ENCODE results near the gene HK2.
"Not testable (repeated sequence)": the region's sequence is repeated elsewhere in the genome, so short reads cannot be mapped to it uniquely, and the experiment has no call there.

HK2 gene
- total RNA-seq = 4.7 to 6.4 reads per million in 2 donors

- peak; percentile 59 for DNase-seq
These were observed at the start of gene HK2 for GRCh38 chr2:74833418-74834233. Gene HK2, plus strand, starts transcription at chr2:74834127. Its CDS starts 454 bp downstream, at chr2:74834581.

- no peak for DNase-seq
These were observed 44.7 kb upstream of the HK2 start for GRCh38 chr2:74789271-74789670.

GRCh38 chr2:74792282-74792681 is 41.6 kb upstream of the HK2 start:
- DNase-seq = no peak

- not testable (repeated sequence) for DNase-seq
These were observed 39.0 kb upstream of the HK2 start for GRCh38 chr2:74794878-74795277.

GRCh38 chr2:74806355-74806839 is 27.5 kb upstream of the HK2 start:
- DNase-seq = no peak

GRCh38 chr2:74806920-74807319 is 27.0 kb upstream of the HK2 start:
- DNase-seq = no peak

GRCh38 chr2:74812787-74813590 is 20.9 kb upstream of the HK2 start:
- DNase-seq = no peak

- no peak for DNase-seq
These were observed 19.8 kb upstream of the HK2 start for GRCh38 chr2:74814102-74814501.

GRCh38 chr2:74815941-74816340 is 18.0 kb upstream of the HK2 start:
- no peak for DNase-seq

GRCh38 chr2:74816540-74817303 is 17.2 kb upstream of the HK2 start:
- DNase-seq = no peak

GRCh38 chr2:74817304-74817675 is 16.6 kb upstream of the HK2 start:
- no peak for DNase-seq

- no peak for DNase-seq
These were observed 14.2 kb upstream of the HK2 start for GRCh38 chr2:74819702-74820101.

- DNase-seq = no peak
These were observed 12.5 kb upstream of the HK2 start for GRCh38 chr2:74821177-74822126.

- no peak for DNase-seq
These were observed 11.0 kb upstream of the HK2 start for GRCh38 chr2:74822771-74823566.

GRCh38 chr2:74824679-74825078 is 9.2 kb upstream of the HK2 start:
- DNase-seq = no peak

GRCh38 chr2:74828543-74828942 is 5.4 kb upstream of the HK2 start:
- no peak for DNase-seq

GRCh38 chr2:74831693-74832530 is 2.0 kb upstream of the HK2 start:
- DNase-seq = no peak

GRCh38 chr2:74834234-74834791 is 386 bp downstream of the HK2 start:
- DNase-seq = not testable (repeated sequence)

All from activated gamma-delta T cell (primary cell).